Measurements from ENCODE around the gene KCNH4.

- no peak for TF ChIP-seq EZH2phosphoT487 (IDR thresholded peaks at IDR 0.05; ENCODE audit: low read depth)
- no peak for TF ChIP-seq CTCF (IDR thresholded peaks at IDR 0.05; ENCODE audit: low read depth, low read length)
Observed at GRCh38 chr17:42142371-42142896, 38.5 kb downstream of the KCNH4 start.
